Activated T-helper 2 cell treated with anti-CD3 and anti-CD28 coated beads, Interferon-gamma antibody, Interleukin-2, Interleukin-4, amounts not matched to agents 10 μg/mL and 5 μg/mL and 100 μg/mL, durations not matched to agents 14 hours and 24 hours and 36 hours (primary cell): ENCODE measurements around the gene DNALI1. TPM values are rescaled to one million over a fixed set of nuclear protein-coding genes. Genes with fewer than 3 reads are reported as not detected.

Experiments used
- DNase-seq: peaks from one replicate; pipeline ENCODE4 v3.0.0; 2021; ENCODE audit warnings: low spot score
- H3K27ac Mint-ChIP-seq: one replicate; pipeline ENCODE4 v1.8.0; 2021; ENCODE audit warnings: mixed read lengths
- H3K27me3 Mint-ChIP-seq: one replicate; pipeline ENCODE4 v1.8.0; 2021; ENCODE audit warnings: low read depth, mixed read lengths
- H3K36me3 Mint-ChIP-seq: one replicate; pipeline ENCODE4 v1.8.0; 2021; ENCODE audit warnings: low read depth, mixed read lengths
- H3K4me1 Mint-ChIP-seq: one replicate; pipeline ENCODE4 v1.8.0; 2021; ENCODE audit warnings: low read depth, mixed read lengths
- H3K4me3 Mint-ChIP-seq: one replicate; pipeline ENCODE4 v1.8.0; 2021; ENCODE audit warnings: low read depth, mild to moderate bottlenecking, moderate library complexity, mixed read lengths
- H3K9me3 Mint-ChIP-seq: one replicate; pipeline ENCODE4 v1.8.0; 2021; ENCODE audit warnings: mixed read lengths
- intact Hi-C: fragments of 100-400 bp; cut with micrococcal nuclease; formaldehyde crosslinking; loops from one replicate; pipeline ENCODE4 v1.15.1; 2023
- total RNA-seq: library from RNA; stranded (reverse); gene quantifications from 2 replicates; pipeline ENCODE4 v1.2.3, GENCODE V29; 2022

The DNALI1 gene
- total RNA-seq, 1 donor from 2014 or later = not detected

GRCh38 chr1:37595440-37596181 is 38.9 kb downstream of the DNALI1 start, which contains the start of gene GNL2:
GNL2 (minus strand) TSS chr1:37595937; CDS start chr1:37595822, 115 bp downstream.
- peak within 1 kb of the TSS; percentile 99 for H3K4me3 Mint-ChIP-seq
- no peaks in the 10 kb centered on the region for H3K9me3 Mint-ChIP-seq
- peaks cover 43% of the 10 kb centered on the region for H3K36me3 Mint-ChIP-seq
- H3K4me1 Mint-ChIP-seq = peaks cover 22% of the 10 kb centered on the region
- H3K27ac Mint-ChIP-seq = peak within 1 kb of the TSS; percentile 92
- intact Hi-C loops = loop anchor here (1.0 to 10.0 kb wide), 5 partner anchors 21 to 1259 kb away; partner anchors contain the start of genes RRAGC and SNIP1
- DNase-seq = peak; percentile 97
- H3K27me3 Mint-ChIP-seq = peaks cover 3% of the 10 kb centered on the region

DNA sequence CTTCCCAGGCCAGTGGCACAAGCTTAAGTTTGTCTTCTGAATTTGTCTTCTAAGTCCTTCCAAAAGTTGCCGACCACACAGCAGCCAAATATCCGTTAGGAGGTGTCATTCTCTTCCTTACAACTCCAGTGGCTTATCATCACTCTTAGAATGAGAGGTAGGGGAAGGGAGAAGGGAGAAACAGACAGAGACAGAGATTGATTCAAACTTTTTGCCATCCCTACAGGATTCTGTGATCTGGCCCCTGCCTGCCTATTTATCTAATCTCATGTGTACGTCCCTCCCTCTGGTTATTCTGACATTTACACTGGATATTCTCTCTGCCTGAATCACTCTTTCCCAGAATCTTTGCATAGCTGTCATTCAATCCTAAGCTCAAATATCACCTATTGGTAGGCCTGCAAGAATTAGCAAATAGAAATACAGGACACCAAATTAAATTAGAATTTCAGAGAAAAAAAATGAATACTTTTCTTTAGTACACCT is 39.5 kb downstream of the DNALI1 start:
- intact Hi-C loops = loop anchor here (1.0 to 10.0 kb wide), 3 partner anchors 42 to 1259 kb away; partner anchors contain the start of genes RRAGC and SNIP1
- Mint-ChIP-seq H3K9me3 (no peaks in the 10 kb centered on the region), H3K4me3 (peak overlapping the region; percentile 99), H3K4me1 (peaks cover 20% of the 10 kb centered on the region), H3K27ac (peak overlapping the region; percentile 92), H3K27me3 (peaks cover 3% of the 10 kb centered on the region), H3K36me3 (peaks cover 37% of the 10 kb centered on the region)
- no peak for DNase-seq

GRCh38 chr1:37599940-37600339 is 43.2 kb downstream of the DNALI1 start:
- intact Hi-C loops = loop anchor here (10.0 kb wide), 1 partner anchor 1255 kb away; the partner anchor contains the start of gene RRAGC
- peaks cover 8% of the 10 kb centered on the region for H3K4me1 Mint-ChIP-seq
- H3K27ac Mint-ChIP-seq = no peak overlapping the region
- peaks cover 8% of the 10 kb centered on the region for H3K27me3 Mint-ChIP-seq
- no peak for DNase-seq
- H3K36me3 Mint-ChIP-seq = peaks cover 7% of the 10 kb centered on the region
- H3K4me3 Mint-ChIP-seq = no peak overlapping the region
- H3K9me3 Mint-ChIP-seq = no peaks in the 10 kb centered on the region

- no peak for DNase-seq
- H3K4me3 Mint-ChIP-seq = no peak overlapping the region
- peaks cover 3% of the 10 kb centered on the region for H3K4me1 Mint-ChIP-seq
- intact Hi-C loops = no loop called here
- peaks cover 8% of the 10 kb centered on the region for H3K27me3 Mint-ChIP-seq
- no peaks in the 10 kb centered on the region for H3K36me3 Mint-ChIP-seq
- H3K27ac Mint-ChIP-seq = no peak overlapping the region
- H3K9me3 Mint-ChIP-seq = no peaks in the 10 kb centered on the region
Observed at GRCh38 chr1:37601441-37601840, 44.7 kb downstream of the DNALI1 start.

DNA sequence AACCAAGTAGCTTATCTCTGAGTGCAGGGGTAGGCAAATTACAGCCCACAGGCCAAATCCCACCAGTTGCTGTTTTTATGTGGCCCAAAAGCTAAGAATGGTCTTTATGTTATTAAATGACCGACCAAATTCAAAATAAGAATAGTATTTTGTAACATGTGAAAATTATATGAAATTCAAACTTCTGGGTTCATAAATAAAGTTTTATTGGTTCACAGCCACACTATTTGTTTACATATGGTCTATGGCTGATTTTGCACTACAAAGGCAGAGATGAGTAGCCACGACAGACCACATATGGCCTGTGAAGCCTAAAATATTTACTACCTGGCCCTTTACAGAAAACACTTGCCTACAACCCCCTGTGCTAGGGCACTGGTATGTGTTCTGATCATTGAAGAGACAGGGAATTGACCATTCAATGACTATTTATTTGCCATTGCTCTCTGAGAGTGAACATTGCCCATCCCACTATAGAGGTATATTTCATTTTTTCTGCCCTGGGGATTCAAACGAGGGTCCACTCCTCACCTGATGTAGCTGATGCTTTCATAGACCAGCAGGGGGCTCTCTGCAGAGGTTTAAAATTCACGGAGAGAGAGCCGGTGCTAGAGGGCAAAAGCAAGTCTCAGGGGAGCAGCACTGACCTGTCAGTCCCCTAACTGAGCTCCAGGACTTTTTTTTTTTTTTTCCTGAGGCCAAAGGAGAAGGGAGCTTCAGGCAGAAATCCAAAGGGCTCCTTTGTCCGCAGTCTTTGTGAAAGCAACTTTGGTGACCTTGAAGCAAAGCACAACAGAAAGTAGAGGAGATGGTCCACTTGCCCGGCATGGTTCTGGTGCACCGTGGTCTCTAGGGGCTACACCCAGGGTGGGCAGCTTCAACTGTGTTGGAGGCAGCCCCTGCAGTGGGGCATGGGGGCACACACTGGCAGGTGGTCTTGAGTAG is 46.3 kb downstream of the DNALI1 start:
- Mint-ChIP-seq H3K4me3 (no peak overlapping the region), H3K4me1 (no peaks in the 10 kb centered on the region), H3K36me3 (no peaks in the 10 kb centered on the region), H3K27ac (no peak overlapping the region), H3K9me3 (no peaks in the 10 kb centered on the region), H3K27me3 (peaks cover 8% of the 10 kb centered on the region)
- intact Hi-C loops = loop anchor here (1.0 kb wide), 1 partner anchor 79 kb away; no protein-coding TSS in a partner anchor
- no peak for DNase-seq

- H3K36me3 Mint-ChIP-seq = no peaks in the 10 kb centered on the region
- no peak for DNase-seq
- H3K27me3 Mint-ChIP-seq = peaks cover 6% of the 10 kb centered on the region
- no peaks in the 10 kb centered on the region for H3K4me1 Mint-ChIP-seq
- no peak overlapping the region for H3K4me3 Mint-ChIP-seq
- intact Hi-C loops = no loop called here
- H3K9me3 Mint-ChIP-seq = no peaks in the 10 kb centered on the region
- H3K27ac Mint-ChIP-seq = no peak overlapping the region
Observed at GRCh38 chr1:37605061-37605650, 48.4 kb downstream of the DNALI1 start.

DNA sequence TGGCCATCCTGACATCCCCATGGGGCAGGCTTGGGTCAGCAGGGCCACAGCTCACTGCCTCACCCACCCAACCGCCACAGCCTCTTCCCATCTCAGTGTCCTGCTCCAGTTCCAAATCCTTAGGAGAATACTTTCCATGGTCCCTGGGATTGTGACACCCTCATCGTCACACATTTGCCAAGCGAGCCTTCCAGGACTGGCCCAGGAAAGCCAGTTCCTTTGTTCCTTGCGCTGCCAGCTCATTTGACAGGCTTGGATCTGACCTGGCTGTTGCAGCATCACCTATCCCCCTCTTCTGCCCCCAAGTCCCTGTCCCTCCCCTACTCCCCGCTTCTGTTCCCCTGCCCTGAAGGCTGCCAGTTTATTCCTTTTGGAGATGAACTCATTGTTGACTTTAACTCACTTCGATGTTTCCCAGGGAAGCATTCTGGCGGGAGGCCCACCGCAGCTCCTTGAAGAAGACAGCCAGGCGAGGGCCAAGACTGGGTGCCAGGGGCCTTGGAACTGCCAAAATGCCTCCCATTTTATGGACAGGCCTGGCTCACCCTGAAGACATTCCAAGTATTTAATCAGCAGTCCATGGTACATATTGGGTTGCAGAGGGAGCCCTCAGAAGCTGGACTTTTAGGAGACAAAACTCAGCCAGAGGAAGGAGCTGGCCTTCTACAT is 49.2 kb downstream of the DNALI1 start:
- Mint-ChIP-seq H3K4me3 (no peak overlapping the region), H3K36me3 (no peaks in the 10 kb centered on the region), H3K27ac (no peak overlapping the region), H3K9me3 (no peaks in the 10 kb centered on the region), H3K27me3 (peaks cover 6% of the 10 kb centered on the region), H3K4me1 (no peaks in the 10 kb centered on the region)
- no peak for DNase-seq
- intact Hi-C loops = no loop called here

DNA sequence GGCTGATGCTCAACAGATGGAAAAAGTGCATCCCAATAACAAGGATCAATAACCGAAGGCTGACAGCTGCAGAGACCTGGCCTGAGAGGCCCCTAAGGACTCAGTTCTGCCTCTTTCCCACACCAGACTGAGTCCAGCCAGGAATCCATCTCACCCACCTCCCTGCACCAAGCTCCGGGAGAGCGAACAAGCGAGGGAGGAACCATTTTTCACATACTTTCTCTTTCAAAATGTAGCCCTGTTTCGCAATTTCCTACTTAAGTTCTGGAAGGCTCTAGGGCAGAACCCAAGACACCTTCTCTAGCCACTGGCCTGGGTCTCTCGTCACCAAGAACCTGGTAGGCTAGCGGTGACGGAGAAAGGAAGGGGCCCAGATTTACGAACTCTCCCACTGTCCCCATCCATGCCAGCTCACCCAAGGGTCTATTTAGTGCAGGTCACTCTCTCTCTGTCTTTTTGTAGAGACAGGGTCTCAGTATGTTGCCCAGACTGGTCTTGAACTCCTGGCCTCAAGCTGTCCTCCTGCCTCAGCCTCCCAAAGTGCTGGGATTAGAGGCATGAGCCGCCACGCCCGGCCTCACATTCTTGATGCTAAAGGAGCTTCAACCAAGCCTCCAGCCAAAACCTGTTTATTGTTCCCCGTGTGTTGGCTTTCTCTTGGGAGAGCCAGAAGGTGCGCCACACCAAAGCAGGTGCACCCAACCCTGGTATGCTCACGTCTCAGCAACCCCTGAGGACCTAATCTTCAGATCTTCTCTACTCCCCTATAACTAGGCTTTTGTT is 49.9 kb downstream of the DNALI1 start:
- H3K4me1 Mint-ChIP-seq = no peaks in the 10 kb centered on the region
- H3K27ac Mint-ChIP-seq = no peak overlapping the region
- H3K27me3 Mint-ChIP-seq = peaks cover 6% of the 10 kb centered on the region
- H3K4me3 Mint-ChIP-seq = no peak overlapping the region
- no peak for DNase-seq
- intact Hi-C loops = no loop called here
- no peaks in the 10 kb centered on the region for H3K9me3 Mint-ChIP-seq
- H3K36me3 Mint-ChIP-seq = no peaks in the 10 kb centered on the region

DNA sequence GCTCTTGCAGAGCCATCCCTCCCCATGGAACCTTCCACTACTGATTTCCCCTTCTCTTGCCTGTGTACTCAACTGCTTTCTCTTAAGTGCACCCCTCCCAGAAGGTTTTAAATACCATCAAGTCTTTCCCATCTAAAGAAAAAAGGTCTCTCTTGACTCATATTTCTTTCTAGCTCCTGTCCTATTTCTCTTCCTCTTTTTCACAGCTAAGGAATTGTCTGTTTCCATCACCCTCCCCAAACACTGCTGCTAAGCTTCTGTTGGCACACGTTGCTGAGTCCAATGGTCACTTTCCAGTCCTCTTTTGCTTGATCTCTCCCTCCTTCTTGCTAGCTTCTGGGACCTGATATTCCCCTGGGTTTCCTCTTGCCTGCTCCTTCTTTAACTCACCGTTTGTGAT is 52.3 kb downstream of the DNALI1 start:
- intact Hi-C loops = no loop called here
- DNase-seq = no peak
- Mint-ChIP-seq H3K27ac (no peak overlapping the region), H3K36me3 (no peaks in the 10 kb centered on the region), H3K4me1 (no peaks in the 10 kb centered on the region), H3K27me3 (peaks cover 6% of the 10 kb centered on the region), H3K4me3 (no peak overlapping the region), H3K9me3 (no peaks in the 10 kb centered on the region)

- H3K36me3 Mint-ChIP-seq = no peaks in the 10 kb centered on the region
- no peak for DNase-seq
- H3K4me3 Mint-ChIP-seq = no peak overlapping the region
- peaks cover 1% of the 10 kb centered on the region for H3K27me3 Mint-ChIP-seq
- H3K4me1 Mint-ChIP-seq = no peaks in the 10 kb centered on the region
- intact Hi-C loops = no loop called here
- H3K9me3 Mint-ChIP-seq = no peaks in the 10 kb centered on the region
- H3K27ac Mint-ChIP-seq = no peak overlapping the region
Observed at GRCh38 chr1:37609994-37610393, 53.3 kb downstream of the DNALI1 start.

DNA sequence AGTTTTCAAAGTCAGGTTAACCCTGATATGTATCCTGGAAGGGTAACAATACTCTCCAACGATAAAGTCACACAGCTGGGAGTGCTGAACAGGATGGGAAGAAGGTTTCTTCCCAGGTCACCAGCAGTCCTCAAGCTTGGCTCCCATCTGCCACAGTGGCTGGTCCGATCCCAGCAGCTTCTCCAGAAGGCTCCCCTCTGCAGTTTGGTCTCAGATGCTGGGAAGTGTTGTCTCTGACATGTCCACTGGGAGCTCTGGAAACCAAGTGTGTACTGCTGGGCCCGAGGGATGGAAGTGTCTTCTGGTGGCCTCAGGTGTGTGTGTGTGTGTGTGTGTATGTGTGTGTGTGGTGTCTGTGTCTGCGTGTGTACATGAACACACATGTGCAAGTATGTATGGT is 55.4 kb downstream of the DNALI1 start:
- H3K36me3 Mint-ChIP-seq = no peaks in the 10 kb centered on the region
- intact Hi-C loops = no loop called here
- H3K4me3 Mint-ChIP-seq = no peak overlapping the region
- peaks cover 10% of the 10 kb centered on the region for H3K27me3 Mint-ChIP-seq
- no peak overlapping the region for H3K27ac Mint-ChIP-seq
- no peak for DNase-seq
- H3K9me3 Mint-ChIP-seq = no peaks in the 10 kb centered on the region
- H3K4me1 Mint-ChIP-seq = no peaks in the 10 kb centered on the region
